ENCODE results near the gene CEBPE. TPM values are rescaled to one million over a fixed set of nuclear protein-coding genes. Genes with fewer than 3 reads are reported as not detected.

Gene CEBPE
- total RNA-seq, 1 experiment from 2014 or later, result not detected

DNA sequence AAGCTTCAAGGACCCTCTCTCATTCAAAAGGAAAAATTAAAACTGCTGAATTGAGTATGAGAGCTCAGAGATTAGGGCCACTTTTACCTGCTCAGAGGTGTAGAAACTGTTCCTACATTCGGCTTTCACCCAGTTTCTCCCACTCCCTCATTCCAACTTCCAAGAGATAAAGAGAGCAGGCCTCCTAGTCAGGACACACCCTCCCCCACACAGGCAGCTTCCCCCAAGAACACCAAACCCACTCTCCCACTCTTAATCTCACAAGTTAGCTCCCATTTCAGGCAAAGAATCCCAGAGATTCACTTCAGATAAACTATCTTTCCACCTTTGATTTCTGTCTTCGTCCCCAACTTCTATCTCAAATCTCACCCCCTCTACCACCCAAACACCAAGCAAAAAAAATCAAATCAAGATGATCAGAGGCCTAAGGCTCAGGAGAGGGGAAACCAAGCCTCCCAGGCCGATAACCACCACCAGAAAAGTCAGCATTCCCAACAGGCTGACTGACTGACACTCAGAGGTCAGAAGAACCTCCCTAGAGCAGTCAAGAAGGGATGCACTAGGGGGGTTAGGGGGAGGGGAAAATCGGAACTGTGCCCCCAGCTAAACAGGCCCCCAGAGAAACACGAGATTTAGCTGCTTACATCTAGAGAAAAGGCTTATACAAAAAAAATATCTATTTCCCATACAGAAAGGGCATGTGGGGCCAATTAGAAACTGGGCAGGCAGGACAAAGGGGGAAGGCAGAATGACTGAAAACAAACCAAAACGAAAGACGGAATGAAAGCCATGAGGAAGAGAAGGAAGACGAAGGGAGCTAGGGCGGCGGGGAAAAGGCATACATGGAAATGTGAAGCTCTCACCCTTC, 48.6 kb downstream of the CEBPE start:
- Mint-ChIP-seq H3K9me3 (ENCODE audit: low read depth, unreplicated experiment) (no peaks in the 10 kb centered on the region), H3K4me3 (ENCODE audit: low read depth, unreplicated experiment) (peak overlapping the region; percentile 81), H3K27ac (ENCODE audit: unreplicated experiment) (peak overlapping the region; percentile 75), H3K4me1 (ENCODE audit: low read depth, unreplicated experiment) (peaks cover 31% of the 10 kb centered on the region), H3K36me3 (ENCODE audit: insufficient read depth, unreplicated experiment) (peaks cover 69% of the 10 kb centered on the region), H3K27me3 (ENCODE audit: unreplicated experiment) (no peaks in the 10 kb centered on the region)
- no TSS peak for BruUV-seq (replicated peaks)
- intact Hi-C loops (cut with micrococcal nuclease; ENCODE audit: unreplicated experiment), result no loop called here
- CTCF ChIA-PET, result interaction anchor here (1.1 to 2.5 kb wide), 4 partner anchors 8 to 84 kb away, joined by 3 to 16 read pairs (median 8); partner anchors contain the start of genes ACIN1 and C14orf119
- TF ChIP-seq, protein P1, sequence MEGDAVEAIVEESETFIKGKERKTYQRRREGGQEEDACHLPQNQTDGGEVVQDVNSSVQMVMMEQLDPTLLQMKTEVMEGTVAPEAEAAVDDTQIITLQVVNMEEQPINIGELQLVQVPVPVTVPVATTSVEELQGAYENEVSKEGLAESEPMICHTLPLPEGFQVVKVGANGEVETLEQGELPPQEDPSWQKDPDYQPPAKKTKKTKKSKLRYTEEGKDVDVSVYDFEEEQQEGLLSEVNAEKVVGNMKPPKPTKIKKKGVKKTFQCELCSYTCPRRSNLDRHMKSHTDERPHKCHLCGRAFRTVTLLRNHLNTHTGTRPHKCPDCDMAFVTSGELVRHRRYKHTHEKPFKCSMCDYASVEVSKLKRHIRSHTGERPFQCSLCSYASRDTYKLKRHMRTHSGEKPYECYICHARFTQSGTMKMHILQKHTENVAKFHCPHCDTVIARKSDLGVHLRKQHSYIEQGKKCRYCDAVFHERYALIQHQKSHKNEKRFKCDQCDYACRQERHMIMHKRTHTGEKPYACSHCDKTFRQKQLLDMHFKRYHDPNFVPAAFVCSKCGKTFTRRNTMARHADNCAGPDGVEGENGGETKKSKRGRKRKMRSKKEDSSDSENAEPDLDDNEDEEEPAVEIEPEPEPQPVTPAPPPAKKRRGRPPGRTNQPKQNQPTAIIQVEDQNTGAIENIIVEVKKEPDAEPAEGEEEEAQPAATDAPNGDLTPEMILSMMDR (IDR thresholded peaks at IDR 0.05; ENCODE audit: unreplicated experiment), result no peak
- DNase-seq, result no peak

DNA sequence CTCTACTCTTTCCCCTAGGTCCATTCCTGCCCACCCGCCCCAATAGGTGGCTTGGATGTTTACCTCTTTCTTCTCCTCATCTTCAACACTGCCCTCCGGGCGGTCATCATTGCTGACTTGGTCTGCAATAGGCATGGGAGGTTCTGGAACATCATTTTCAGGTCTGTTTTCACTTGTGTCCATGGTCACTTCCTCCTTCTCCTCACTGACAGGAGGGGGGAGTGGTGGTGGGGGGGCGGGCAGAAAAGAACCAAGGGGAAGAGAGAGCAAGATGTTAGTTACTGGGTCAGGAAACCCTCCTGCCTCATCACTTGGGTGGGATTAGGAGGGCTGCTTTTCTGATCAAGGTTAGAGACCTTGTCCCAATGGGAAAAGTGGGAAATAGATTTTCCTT, 49.6 kb downstream of the CEBPE start:
- BruUV-seq (replicated peaks), result no TSS peak
- CTCF ChIA-PET, result interaction anchor here (0.6 to 1.8 kb wide), 19 partner anchors 9 to 232 kb away, joined by 3 to 25 read pairs (median 5); partner anchors contain the start of genes ACIN1, AJUBA, C14orf119 and CDH24
- TF ChIP-seq, protein P1 (IDR thresholded peaks at IDR 0.05; ENCODE audit: unreplicated experiment), result no peak
- Mint-ChIP-seq H3K27ac (ENCODE audit: unreplicated experiment) (no peak overlapping the region), H3K36me3 (ENCODE audit: insufficient read depth, unreplicated experiment) (peaks cover 65% of the 10 kb centered on the region), H3K9me3 (ENCODE audit: low read depth, unreplicated experiment) (no peaks in the 10 kb centered on the region), H3K4me1 (ENCODE audit: low read depth, unreplicated experiment) (peaks cover 31% of the 10 kb centered on the region), H3K27me3 (ENCODE audit: unreplicated experiment) (no peaks in the 10 kb centered on the region), H3K4me3 (ENCODE audit: low read depth, unreplicated experiment) (no peak overlapping the region)
- intact Hi-C loops (cut with micrococcal nuclease; ENCODE audit: unreplicated experiment), result no loop called here
- no peak for DNase-seq

DNA sequence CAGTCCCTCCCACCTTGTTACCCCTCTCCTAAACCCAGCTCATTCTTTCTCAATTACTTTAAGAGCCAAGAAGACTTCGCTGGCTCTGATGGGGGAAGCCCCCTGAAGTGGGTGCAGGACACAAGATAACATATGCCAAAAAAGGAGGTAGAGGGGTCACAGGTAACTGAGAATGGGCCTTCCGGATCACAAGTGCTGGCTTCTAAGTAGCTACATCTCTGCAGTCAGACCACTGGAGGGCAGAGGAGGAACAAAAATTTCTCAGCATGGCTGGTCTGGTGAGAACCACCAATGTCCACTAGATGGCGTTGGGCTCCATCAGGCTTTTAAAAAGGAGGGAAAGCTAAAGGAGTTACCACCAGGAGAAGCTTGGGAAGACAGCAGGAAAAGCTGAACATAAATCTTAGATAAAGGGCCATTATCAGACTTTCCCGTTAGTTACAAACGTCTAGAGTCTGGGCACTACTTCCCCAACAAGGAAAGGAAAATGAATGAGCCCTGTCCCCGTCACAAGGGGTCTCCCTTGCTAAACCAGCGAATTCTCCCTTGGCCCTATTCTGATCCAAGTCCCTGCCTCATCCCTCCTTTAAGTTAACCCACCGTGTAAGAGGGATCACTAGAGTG, 50.2 kb downstream of the CEBPE start:
- Mint-ChIP-seq H3K36me3 (ENCODE audit: insufficient read depth, unreplicated experiment) (peaks cover 69% of the 10 kb centered on the region), H3K27me3 (ENCODE audit: unreplicated experiment) (no peaks in the 10 kb centered on the region), H3K9me3 (ENCODE audit: low read depth, unreplicated experiment) (no peaks in the 10 kb centered on the region), H3K4me1 (ENCODE audit: low read depth, unreplicated experiment) (peaks cover 35% of the 10 kb centered on the region), H3K4me3 (ENCODE audit: low read depth, unreplicated experiment) (no peak overlapping the region), H3K27ac (ENCODE audit: unreplicated experiment) (no peak overlapping the region)
- CTCF ChIA-PET, result interaction anchor here (0.6 to 1.8 kb wide), 21 partner anchors 9 to 233 kb away, joined by 3 to 25 read pairs (median 5); partner anchors contain the start of genes ACIN1, AJUBA, C14orf119 and CDH24
- intact Hi-C loops (cut with micrococcal nuclease; ENCODE audit: unreplicated experiment), result no loop called here
- DNase-seq, result peak; percentile 82
- TF ChIP-seq, protein P1 (IDR thresholded peaks at IDR 0.05; ENCODE audit: unreplicated experiment), result peak; percentile 90
- TSS peak; percentile 1 for BruUV-seq (replicated peaks)

DNA sequence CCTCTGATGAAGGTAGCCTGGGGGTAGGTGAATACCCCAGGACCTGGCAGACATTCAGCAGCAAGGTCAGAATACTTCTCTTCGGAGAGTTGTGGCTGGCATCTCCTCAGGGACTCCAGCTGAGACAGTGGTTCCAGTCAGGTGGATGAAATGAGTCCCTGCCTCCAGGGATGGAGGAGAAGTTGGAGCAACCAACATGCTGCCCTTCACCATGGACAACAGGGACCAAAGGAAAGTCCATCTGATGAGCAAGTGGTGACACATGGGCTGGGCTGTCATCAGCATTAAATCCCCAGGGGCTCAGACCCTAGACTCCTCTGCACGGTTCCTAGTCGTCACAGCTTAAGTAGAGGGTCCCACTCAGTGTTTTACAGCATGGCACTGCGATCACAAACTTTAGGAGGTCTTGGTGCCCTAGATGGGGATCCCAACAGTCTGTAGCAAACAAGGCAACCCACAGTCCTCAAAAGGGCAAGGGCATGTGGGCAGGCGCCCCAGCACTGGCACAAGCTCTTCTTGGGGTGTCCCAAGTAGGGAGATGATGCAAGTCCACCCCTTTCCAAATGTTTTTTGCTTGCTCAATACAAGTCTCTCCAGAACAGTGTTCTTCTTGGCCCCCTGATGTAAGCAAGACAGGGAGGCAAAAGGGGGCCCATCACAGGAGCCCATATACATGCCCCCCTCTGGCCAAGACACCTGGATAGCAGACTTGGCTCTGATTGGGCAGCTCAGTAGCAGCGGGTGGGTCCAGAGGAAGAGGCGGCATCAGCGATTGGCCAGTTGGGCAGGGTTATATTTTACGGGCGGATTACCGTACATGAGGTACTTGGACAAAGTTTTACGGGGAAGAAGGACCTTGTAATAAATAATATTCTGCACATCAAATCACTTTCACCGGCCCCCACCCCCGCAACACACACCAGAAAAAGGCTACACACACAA, 50.9 kb downstream of the CEBPE start:
- DNase-seq, result no peak
- no peaks in the 10 kb centered on the region for H3K27me3 Mint-ChIP-seq (ENCODE audit: unreplicated experiment)
- no peak overlapping the region for H3K4me3 Mint-ChIP-seq (ENCODE audit: low read depth, unreplicated experiment)
- H3K4me1 Mint-ChIP-seq (ENCODE audit: low read depth, unreplicated experiment), result peaks cover 43% of the 10 kb centered on the region
- no TSS peak for BruUV-seq (replicated peaks)
- H3K36me3 Mint-ChIP-seq (ENCODE audit: insufficient read depth, unreplicated experiment), result peaks cover 66% of the 10 kb centered on the region
- TF ChIP-seq, protein P1 (IDR thresholded peaks at IDR 0.05; ENCODE audit: unreplicated experiment), result no peak
- intact Hi-C loops (cut with micrococcal nuclease; ENCODE audit: unreplicated experiment), result no loop called here
- CTCF ChIA-PET, result interaction anchor here (0.6 to 1.8 kb wide), 18 partner anchors 9 to 234 kb away, joined by 3 to 25 read pairs (median 6); partner anchors contain the start of genes ACIN1, AJUBA, C14orf119 and CDH24
- no peaks in the 10 kb centered on the region for H3K9me3 Mint-ChIP-seq (ENCODE audit: low read depth, unreplicated experiment)
- H3K27ac Mint-ChIP-seq (ENCODE audit: unreplicated experiment), result no peak overlapping the region

Measured in Calu3 (cell line).